GM12801 (cell line): ENCODE results near the gene ZNF785.

Experiments used
- TF ChIP-seq, protein P1 (sequence below): IDR thresholded peaks from one replicate; pipeline ENCODE4 v1.5.1; 2011; ENCODE audit warnings: control low read depth; ENCODE audit not compliant: insufficient read length; ENCODE audit errors: extremely low read depth

ZNF785 gene

DNA sequence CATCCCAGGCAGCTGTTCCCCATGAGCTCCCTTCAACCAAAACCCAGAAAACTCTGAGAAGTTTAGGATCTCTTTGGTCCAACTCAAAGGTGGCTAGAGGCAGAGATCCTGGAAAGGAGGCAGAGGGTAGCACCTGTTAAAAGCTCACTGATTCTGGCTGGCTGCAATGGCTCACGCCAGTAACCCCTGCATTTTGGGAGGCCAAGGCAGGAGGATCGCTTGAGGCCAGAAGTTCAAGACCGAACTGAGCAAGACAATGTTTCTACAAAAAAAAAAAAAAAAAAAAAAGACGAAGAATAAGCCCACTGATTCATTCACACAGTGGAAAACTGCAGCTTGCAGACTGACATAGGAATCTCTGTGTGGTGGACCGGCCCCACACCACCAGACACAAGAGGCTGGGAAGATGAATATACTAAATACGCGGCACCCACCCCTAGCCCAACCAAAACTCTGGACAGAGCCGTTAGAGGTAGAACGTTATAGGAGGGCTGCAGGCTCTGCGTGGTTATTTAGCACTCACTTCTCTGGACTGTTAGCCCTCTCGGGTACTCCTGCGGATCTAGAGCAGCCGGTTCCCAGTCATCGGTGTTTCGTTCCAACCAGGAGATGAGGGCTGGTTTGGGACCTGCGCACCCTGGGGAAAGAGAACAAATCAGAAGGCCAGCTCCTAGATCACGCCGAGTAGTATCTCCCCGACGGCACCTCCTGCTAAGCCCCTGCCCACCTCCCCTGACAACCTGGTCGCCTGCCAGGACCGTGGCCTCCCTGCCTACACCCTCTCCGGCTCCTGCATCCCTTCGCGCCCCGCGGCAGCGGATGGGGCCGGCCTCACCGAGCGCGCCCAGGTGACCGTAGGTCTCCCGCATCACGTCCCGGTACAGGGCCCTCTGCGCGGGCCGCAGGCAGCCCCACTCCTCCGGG is 23.8 kb upstream of the ZNF785 start:
- TF ChIP-seq, protein P1, sequence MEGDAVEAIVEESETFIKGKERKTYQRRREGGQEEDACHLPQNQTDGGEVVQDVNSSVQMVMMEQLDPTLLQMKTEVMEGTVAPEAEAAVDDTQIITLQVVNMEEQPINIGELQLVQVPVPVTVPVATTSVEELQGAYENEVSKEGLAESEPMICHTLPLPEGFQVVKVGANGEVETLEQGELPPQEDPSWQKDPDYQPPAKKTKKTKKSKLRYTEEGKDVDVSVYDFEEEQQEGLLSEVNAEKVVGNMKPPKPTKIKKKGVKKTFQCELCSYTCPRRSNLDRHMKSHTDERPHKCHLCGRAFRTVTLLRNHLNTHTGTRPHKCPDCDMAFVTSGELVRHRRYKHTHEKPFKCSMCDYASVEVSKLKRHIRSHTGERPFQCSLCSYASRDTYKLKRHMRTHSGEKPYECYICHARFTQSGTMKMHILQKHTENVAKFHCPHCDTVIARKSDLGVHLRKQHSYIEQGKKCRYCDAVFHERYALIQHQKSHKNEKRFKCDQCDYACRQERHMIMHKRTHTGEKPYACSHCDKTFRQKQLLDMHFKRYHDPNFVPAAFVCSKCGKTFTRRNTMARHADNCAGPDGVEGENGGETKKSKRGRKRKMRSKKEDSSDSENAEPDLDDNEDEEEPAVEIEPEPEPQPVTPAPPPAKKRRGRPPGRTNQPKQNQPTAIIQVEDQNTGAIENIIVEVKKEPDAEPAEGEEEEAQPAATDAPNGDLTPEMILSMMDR: no peak

DNA sequence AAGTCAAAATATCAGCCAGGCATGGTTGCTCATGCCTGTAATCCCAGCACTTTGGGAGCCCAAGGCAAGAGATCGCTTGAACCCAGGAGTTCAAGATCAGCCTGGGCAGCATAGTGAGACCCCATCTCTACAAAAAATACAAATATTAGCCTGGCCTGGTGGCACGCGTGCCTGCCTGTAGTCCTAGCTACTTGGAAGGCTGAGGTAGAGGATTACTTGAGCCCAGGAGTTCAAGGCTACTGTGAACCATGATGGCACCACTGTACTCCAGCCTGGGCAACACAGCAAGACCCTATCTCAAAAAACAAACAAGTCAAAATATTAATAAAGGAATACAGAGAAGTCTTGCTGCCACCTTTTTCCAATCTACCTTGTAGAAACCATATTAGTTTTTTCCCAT is 20.5 kb upstream of the ZNF785 start:
- TF ChIP-seq, protein P1: no peak

DNA sequence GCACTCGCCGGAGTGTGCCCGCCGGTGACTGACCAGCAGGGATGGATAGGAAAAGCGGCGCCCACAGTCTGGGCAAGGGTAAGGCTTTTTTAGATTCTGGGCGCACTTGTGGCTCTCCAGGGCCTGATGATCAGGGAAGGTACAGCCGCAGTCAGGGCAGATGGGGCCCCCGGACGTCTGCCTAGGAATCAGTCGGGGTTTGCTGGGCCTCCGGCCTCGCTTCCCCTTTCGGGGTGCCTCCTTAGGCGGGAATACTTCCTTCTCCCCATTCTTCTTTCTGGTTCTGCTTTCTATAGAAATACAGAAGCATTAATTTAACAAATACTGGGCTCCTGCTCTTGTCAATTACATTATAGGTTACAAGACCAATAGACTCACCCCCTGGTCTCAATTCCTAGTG is 19.7 kb upstream of the ZNF785 start:
- TF ChIP-seq, protein P1: no peak

DNA sequence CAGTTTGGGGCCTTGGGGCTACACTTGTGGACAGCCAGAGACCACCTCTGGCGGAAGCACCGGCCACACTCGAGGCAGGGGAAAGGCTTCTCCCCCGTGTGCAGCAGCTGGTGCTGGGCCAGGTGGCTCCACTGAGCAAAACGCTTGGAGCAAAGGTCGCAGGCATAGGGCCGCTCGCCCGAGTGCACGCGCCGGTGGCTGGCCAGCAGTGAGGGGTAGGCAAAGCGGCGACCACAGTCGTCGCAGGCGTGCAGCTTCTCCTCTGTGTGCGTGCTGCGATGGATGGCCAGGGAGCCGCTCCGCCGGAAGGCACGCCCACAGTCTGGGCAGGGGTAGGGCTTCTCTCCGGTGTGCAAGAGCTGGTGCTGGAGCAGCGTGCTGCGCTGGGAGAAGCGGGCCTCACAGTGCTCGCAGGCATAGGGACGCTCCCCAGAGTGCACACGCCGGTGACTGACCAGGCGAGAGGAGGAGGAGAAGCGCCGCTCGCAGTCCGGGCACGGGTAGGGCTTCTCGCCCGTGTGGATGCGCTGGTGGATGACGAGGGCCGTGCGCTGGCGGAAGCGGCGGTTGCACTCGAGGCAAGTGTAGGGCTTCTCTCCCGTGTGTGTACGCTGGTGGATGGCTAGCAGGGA is 18.9 kb upstream of the ZNF785 start:
- TF ChIP-seq, protein P1: no peak

DNA sequence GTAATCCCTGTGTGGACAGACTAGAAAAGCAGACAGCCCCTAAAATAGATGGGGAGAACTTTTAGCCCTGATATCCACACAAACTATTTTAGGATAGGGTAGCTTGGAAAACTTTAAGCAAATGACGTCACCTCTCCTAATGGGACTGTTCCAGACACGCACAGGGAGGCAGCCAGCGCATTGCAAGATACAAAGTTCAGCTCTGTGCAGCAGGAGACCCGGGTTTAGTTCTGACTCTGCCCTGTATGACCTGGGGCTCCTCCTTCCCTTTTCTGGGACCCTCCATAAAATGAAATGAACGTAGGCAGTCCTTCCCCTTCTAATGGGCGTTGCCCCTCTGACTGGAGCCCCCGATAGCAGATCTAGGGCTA is 18.4 kb upstream of the ZNF785 start:
- TF ChIP-seq, protein P1: no peak

DNA sequence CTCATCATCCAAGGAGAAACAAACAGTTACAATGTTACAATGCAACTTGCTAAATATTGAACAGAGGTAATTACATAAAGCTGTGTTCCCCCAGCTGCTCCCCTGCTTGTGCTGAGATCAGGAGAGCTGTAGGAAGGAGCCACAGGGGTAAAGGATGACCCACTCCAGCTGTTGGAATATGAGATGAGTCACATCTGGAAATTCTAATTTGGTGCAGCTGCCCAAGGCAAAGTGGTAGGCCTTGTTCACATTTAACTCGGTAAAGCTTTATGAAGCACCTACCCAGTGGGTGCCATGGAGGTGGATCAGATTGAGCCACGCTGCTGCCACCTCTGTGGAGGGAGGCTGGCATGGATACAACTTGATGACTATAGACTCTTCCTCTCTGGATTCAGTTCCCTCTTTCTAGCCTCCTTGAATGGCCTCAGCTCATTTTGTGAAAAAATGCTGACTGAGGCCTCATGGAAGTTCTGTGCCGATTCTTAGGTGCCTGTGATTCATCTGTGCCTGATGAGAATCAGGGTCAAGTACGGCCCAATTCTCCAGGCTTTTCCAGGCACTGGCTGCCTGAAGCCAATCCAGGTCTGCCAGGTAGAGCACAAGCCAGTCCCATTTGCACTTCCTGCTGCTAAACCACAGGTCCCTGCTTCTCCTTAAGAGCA is 17.2 kb upstream of the ZNF785 start:
- TF ChIP-seq, protein P1: no peak

DNA sequence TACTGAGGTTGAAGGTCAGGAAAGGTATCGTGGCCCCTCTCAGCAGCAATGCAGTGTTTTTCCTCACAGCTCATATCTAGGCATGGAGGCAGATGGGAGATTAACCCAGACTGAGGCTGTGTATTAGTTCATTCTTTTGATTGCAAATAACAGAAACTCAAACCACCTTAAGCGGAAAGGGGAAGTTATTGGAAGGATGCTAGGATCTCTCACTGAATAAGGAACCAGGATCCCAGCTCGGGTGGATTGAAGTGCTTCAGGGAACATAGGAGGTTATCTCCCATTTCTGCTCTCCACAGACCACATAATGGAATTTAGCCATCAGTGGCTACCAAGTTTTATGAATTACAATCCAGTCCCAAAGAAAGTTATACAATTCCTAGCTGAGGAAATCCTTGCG is 16.5 kb upstream of the ZNF785 start:
- TF ChIP-seq, protein P1: no peak
